ENCODE results near the gene FSD1. TPM values are rescaled to one million over a fixed set of nuclear protein-coding genes. Genes with fewer than 3 reads are reported as not detected.

Gene FSD1
- total and polyA plus RNA-seq, 9 of the 15 experiments (the other 6 are each of a cell fraction or from before 2014, with no cell fraction given): 0.11 to 1.9 (median 0.94) TPM; not detected in 1

GRCh38 chr19:4360081-4360569 is 55.7 kb downstream of the FSD1 start:
- Histone ChIP-seq H3K9ac (ENCODE audit: insufficient read depth in 1 of 2, low read depth in 2 of 2, low read length in 2 of 2) (peak overlapping the region in 1 of 2 experiments; percentile 64; a peak in 1 of 4 replicates), H2AFZ (ENCODE audit: low read depth, low read length) (no peak overlapping the region), H4K20me1 (replicated peaks; ENCODE audit: control insufficient read depth, insufficient read depth, low read length) (0 out of 2 replicates have a peak, but pooled peaks cover 4% of the 10 kb centered on the region), H3K27me3 (ENCODE audit: control insufficient read depth in 2 of 2, insufficient read depth in 2 of 2, low read length in 2 of 2) (no peaks in the 10 kb centered on the region), H3K9me3 (replicated peaks; ENCODE audit: control insufficient read depth, insufficient read depth, low read depth, low read length) (no peaks in the 10 kb centered on the region), H3K36me3 (ENCODE audit: control insufficient read depth, insufficient read depth, low read length) (peaks cover 72% of the 10 kb centered on the region; the same call in 2 of the 3 replicates), H3K9me1 (ENCODE audit: control insufficient read depth, insufficient read depth, low read length) (no peaks in the 10 kb centered on the region), H3K79me2 (ENCODE audit: control insufficient read depth, insufficient read depth, low read length) (no peaks in the 10 kb centered on the region), H3K27ac (ENCODE audit: extremely low read depth, low read depth, low read length) (no peak overlapping the region), H3K4me3 (no peak overlapping the region), H3K4me1 (replicated peaks in 1 of 2; ENCODE audit: control insufficient read depth in 2 of 2, insufficient read depth in 2 of 2, low read length in 2 of 2) (peaks cover 0 to 70% of the 10 kb centered on the region in 2 experiments; a peak in 2 of 5 replicates), H3K4me2 (ENCODE audit: insufficient read depth, low read length) (no peak overlapping the region)
- DNase-seq (ENCODE audit: extremely low read depth in 1 of 4, low spot score in 3 of 4): no peak
- CTCF ChIA-PET (ENCODE audit: low intra/inter-chr PET ratio): no interaction called here
- no TSS peak for BruUV-seq (replicated peaks)
- ATAC-seq: no peak
- 84% methylated on average over 8 of the region's 9 CpGs for WGBS (ENCODE audit: insufficient coverage, low coverage, missing lambda C conversion rate)
- intact Hi-C loops (cut with micrococcal nuclease): no loop called here
- peak; percentile 65 for TF ChIP-seq POLR2G (IDR thresholded peaks at IDR 0.05; ENCODE audit: low read depth, low read length)
- peak; percentile 15 for TF ChIP-seq POLR2B (IDR thresholded peaks at IDR 0.05; ENCODE audit: low read depth, partially characterized antibody)
- no peak for TF ChIP-seq SREBF2 (CRISPR knock-in tag; IDR thresholded peaks at IDR 0.05)
- TF ChIP-seq RBFOX2 (IDR thresholded peaks at IDR 0.05; ENCODE audit: low read depth, low read length): peak; percentile 13; the same call in 1 of the 2 replicates
- POLR2A ChIA-PET: interaction anchor here (0.6 to 4.8 kb wide), 6 partner anchors 10 to 170 kb away, joined by 3 to 29 read pairs (median 5); no protein-coding TSS in a partner anchor
- FAIRE-seq: no peak
- in situ Hi-C loops (cut with MboI): no loop called here

GRCh38 chr19:4360641-4361151 is 56.3 kb downstream of the FSD1 start:
- 0 out of 2 replicates have a peak, but pooled peaks cover 4% of the 10 kb centered on the region for H4K20me1 ChIP-seq (replicated peaks; ENCODE audit: control insufficient read depth, insufficient read depth, low read length)
- H2AFZ ChIP-seq (ENCODE audit: low read depth, low read length): no peak overlapping the region
- intact Hi-C loops (cut with micrococcal nuclease): no loop called here
- H3K79me2 ChIP-seq (ENCODE audit: control insufficient read depth, insufficient read depth, low read length): no peaks in the 10 kb centered on the region
- no peak overlapping the region for H3K4me3 ChIP-seq
- in situ Hi-C loops (cut with MboI): no loop called here
- no peak overlapping the region for H3K27ac ChIP-seq (ENCODE audit: extremely low read depth, low read depth, low read length)
- ChIA-PET POLR2A (interaction anchor here (0.6 to 4.8 kb wide), 5 partner anchors 12 to 171 kb away, joined by 3 to 29 read pairs (median 6); no protein-coding TSS in a partner anchor), CTCF (ENCODE audit: low intra/inter-chr PET ratio) (no interaction called here)
- peak overlapping the region in 1 of 2 experiments; percentile 1; a peak in 1 of 4 replicates for H3K9ac ChIP-seq (ENCODE audit: insufficient read depth in 1 of 2, low read depth in 2 of 2, low read length in 2 of 2)
- WGBS (ENCODE audit: insufficient coverage, low coverage, missing lambda C conversion rate): 84% methylated on average over 11 of the region's 12 CpGs
- BruUV-seq (replicated peaks): TSS peak; percentile 40
- H3K9me1 ChIP-seq (ENCODE audit: control insufficient read depth, insufficient read depth, low read length): no peaks in the 10 kb centered on the region
- H3K27me3 ChIP-seq (ENCODE audit: control insufficient read depth in 2 of 2, insufficient read depth in 2 of 2, low read length in 2 of 2): no peaks in the 10 kb centered on the region
- H3K9me3 ChIP-seq (replicated peaks; ENCODE audit: control insufficient read depth, insufficient read depth, low read depth, low read length): no peaks in the 10 kb centered on the region
- H3K4me1 ChIP-seq (replicated peaks in 1 of 2; ENCODE audit: control insufficient read depth in 2 of 2, insufficient read depth in 2 of 2, low read length in 2 of 2): peaks cover 0 to 75% of the 10 kb centered on the region in 2 experiments; a peak in 2 of 5 replicates
- H3K4me2 ChIP-seq (ENCODE audit: insufficient read depth, low read length): no peak overlapping the region
- FAIRE-seq (no peak), ATAC-seq (no peak), DNase-seq (ENCODE audit: extremely low read depth in 1 of 4, low spot score in 3 of 4) (no peak)
- H3K36me3 ChIP-seq (ENCODE audit: control insufficient read depth, insufficient read depth, low read length): peaks cover 78% of the 10 kb centered on the region; the same call in 2 of the 3 replicates
- TF ChIP-seq POLR2G (IDR thresholded peaks at IDR 0.05; ENCODE audit: low read depth, low read length) (peak; percentile 68), MAFF (IDR thresholded peaks at IDR 0.05; ENCODE audit: low read length) (no peak), PTBP1 (IDR thresholded peaks at IDR 0.05; ENCODE audit: low read depth, low read length) (0 out of 2 replicates have a peak, but pooled peaks have one; percentile 34), CLOCK (CRISPR knock-in tag; IDR thresholded peaks at IDR 0.05; ENCODE audit: borderline replicate concordance) (no peak), SUPT5H (IDR thresholded peaks at IDR 0.05) (peak; percentile 40; the same call in 1 of the 2 replicates), POLR2A (conservative IDR thresholded peaks at IDR 0.05) (peak; percentile 50), EHMT2 (IDR thresholded peaks at IDR 0.05) (no peak), RBFOX2 (IDR thresholded peaks at IDR 0.05; ENCODE audit: low read depth, low read length) (peak; percentile 36), CBX1 (IDR thresholded peaks at IDR 0.05; ENCODE audit: low read depth) (no peak)
